ENCODE data around the gene ZHX3. TPM values are rescaled to one million over a fixed set of nuclear protein-coding genes. Genes with fewer than 3 reads are reported as not detected.

The ZHX3 gene
- total and polyA plus RNA-seq, 2 donors (not counting 1 experiment from before 2014, with no cell fraction given), result 4.3 to 22.2 TPM

GRCh38 chr20:41160686-41161085 lies 156.8 kb downstream of the ZHX3 start:
- Histone ChIP-seq H3K4me2 (replicated peaks; ENCODE audit: low read depth, low read length, poor library complexity, severe bottlenecking) (no peak overlapping the region), H3K79me2 (ENCODE audit: control insufficient read depth, insufficient read depth, low read length) (peaks cover 26% of the 10 kb centered on the region), H3K4me1 (ENCODE audit: control insufficient read depth in 2 of 2, insufficient read depth in 2 of 2, low read length in 2 of 2) (peaks cover 30 to 42% of the 10 kb centered on the region in 2 donors), H3K9ac (ENCODE audit: low read length) (no peak overlapping the region), H4K20me1 (ENCODE audit: control insufficient read depth, insufficient read depth, low read length, poor library complexity, severe bottlenecking) (peaks cover 22% of the 10 kb centered on the region), H3K4me3 (ENCODE audit: control extremely low read depth in 1 of 5, extremely low read depth in 1 of 5, insufficient read depth in 1 of 5, low read depth in 2 of 5, low read length in 4 of 5) (no peak overlapping the region), H3K27ac (ENCODE audit: low read length in 2 of 2) (no peak overlapping the region), H3K27me3 (replicated peaks in 1 of 4; ENCODE audit: control extremely low read depth in 1 of 4, control insufficient read depth in 3 of 4, insufficient read depth in 4 of 4, low read length in 3 of 4) (peaks cover 0 to 9% (median under 1%) of the 10 kb centered on the region in 4 experiments), H3K9me3 (ENCODE audit: control extremely low read depth in 1 of 3, control insufficient read depth in 2 of 3, insufficient read depth in 1 of 3, low read length in 2 of 3) (peaks cover 0 to 4% (median 0%) of the 10 kb centered on the region in 3 donors), H2AFZ (ENCODE audit: insufficient read depth, low read depth, low read length, poor library complexity, severe bottlenecking) (no peak overlapping the region), H3K36me3 (replicated peaks in 1 of 2; ENCODE audit: control extremely low read depth in 1 of 2, control insufficient read depth in 1 of 2, extremely low read depth in 1 of 2, insufficient read depth in 2 of 2, low read length in 1 of 2) (peaks cover 0 to 50% of the 10 kb centered on the region in 2 experiments)
- TF ChIP-seq EZH2 (IDR thresholded peaks at IDR 0.05; ENCODE audit: borderline replicate concordance, insufficient read depth, low read depth, low read length, poor library complexity, severe bottlenecking), result no peak
- TF ChIP-seq CTCF (IDR thresholded peaks at IDR 0.05), result no peak
- intact Hi-C loops (cut with micrococcal nuclease), result no loop called here
- Mint-ChIP-seq H3K27ac (no peak overlapping the region), H3K4me3 (no peak overlapping the region), H3K4me1 (peaks cover 40% of the 10 kb centered on the region), H3K27me3 (no peaks in the 10 kb centered on the region), H3K9me3 (ENCODE audit: insufficient read depth) (no peaks in the 10 kb centered on the region)
- DNase-seq (no peak), ATAC-seq (ENCODE audit: low read depth) (no peak)
- ChIA-PET CTCF (interaction anchor here (7.3 to 12.9 kb wide), 2 partner anchors 11 to 24 kb away, joined by 64 to 122 read pairs; partner anchors contain the start of gene PLCG1), POLR2A (no interaction called here)
- 100% methylated on average over 2 of the region's 2 CpGs for WGBS (ENCODE audit: insufficient coverage)

GRCh38 chr20:41159547-41159946 lies 158.0 kb downstream of the ZHX3 start:
- peaks cover 0 to 4% (median 0%) of the 10 kb centered on the region in 3 donors for H3K9me3 ChIP-seq (ENCODE audit: control extremely low read depth in 1 of 3, control insufficient read depth in 2 of 3, insufficient read depth in 1 of 3, low read length in 2 of 3)
- ChIA-PET CTCF (interaction anchor here (1.4 to 12.9 kb wide), 3 partner anchors 10 to 22 kb away, joined by 4 to 122 read pairs (median 64); partner anchors contain the start of gene PLCG1), POLR2A (no interaction called here)
- 99% methylated on average over 10 of the region's 10 CpGs for WGBS (ENCODE audit: insufficient coverage)
- no peak overlapping the region for H3K4me3 ChIP-seq (ENCODE audit: control extremely low read depth in 1 of 5, extremely low read depth in 1 of 5, insufficient read depth in 1 of 5, low read depth in 2 of 5, low read length in 4 of 5)
- DNase-seq (no peak), ATAC-seq (ENCODE audit: low read depth) (no peak)
- H3K27ac ChIP-seq (ENCODE audit: low read length in 2 of 2), result peak overlapping the region; percentile 69 to 76
- H3K27me3 ChIP-seq (replicated peaks in 1 of 4; ENCODE audit: control extremely low read depth in 1 of 4, control insufficient read depth in 3 of 4, insufficient read depth in 4 of 4, low read length in 3 of 4), result peaks cover 0 to 3% (median 0%) of the 10 kb centered on the region in 4 experiments
- peaks cover 37 to 51% of the 10 kb centered on the region in 2 donors for H3K4me1 ChIP-seq (ENCODE audit: control insufficient read depth in 2 of 2, insufficient read depth in 2 of 2, low read length in 2 of 2)
- H2AFZ ChIP-seq (ENCODE audit: insufficient read depth, low read depth, low read length, poor library complexity, severe bottlenecking), result no peak overlapping the region
- Mint-ChIP-seq H3K4me1 (peaks cover 51% of the 10 kb centered on the region), H3K9me3 (ENCODE audit: insufficient read depth) (no peaks in the 10 kb centered on the region), H3K27me3 (no peaks in the 10 kb centered on the region), H3K4me3 (no peak overlapping the region), H3K27ac (no peak overlapping the region)
- no peak overlapping the region for H3K4me2 ChIP-seq (replicated peaks; ENCODE audit: low read depth, low read length, poor library complexity, severe bottlenecking)
- no peak for TF ChIP-seq EZH2 (IDR thresholded peaks at IDR 0.05; ENCODE audit: borderline replicate concordance, insufficient read depth, low read depth, low read length, poor library complexity, severe bottlenecking)
- no peak for TF ChIP-seq CTCF (IDR thresholded peaks at IDR 0.05)
- H3K9ac ChIP-seq (ENCODE audit: low read length), result no peak overlapping the region
- intact Hi-C loops (cut with micrococcal nuclease), result no loop called here
- H3K79me2 ChIP-seq (ENCODE audit: control insufficient read depth, insufficient read depth, low read length), result peaks cover 26% of the 10 kb centered on the region
- H4K20me1 ChIP-seq (ENCODE audit: control insufficient read depth, insufficient read depth, low read length, poor library complexity, severe bottlenecking), result peaks cover 18% of the 10 kb centered on the region
- peaks cover 0 to 38% of the 10 kb centered on the region in 2 experiments for H3K36me3 ChIP-seq (replicated peaks in 1 of 2; ENCODE audit: control extremely low read depth in 1 of 2, control insufficient read depth in 1 of 2, extremely low read depth in 1 of 2, insufficient read depth in 2 of 2, low read length in 1 of 2)

All from B cell (primary cell).